HK-2 (cell line): ENCODE measurements around the gene MYO1E.
"Not testable (repeated sequence)": the region's sequence is repeated elsewhere in the genome, so short reads cannot be mapped to it uniquely, and the experiment has no call there.

Experiments
- DNase-seq: peaks from one replicate; pipeline ENCODE4 v3.0.0-alpha.2; 2018; ENCODE audit not compliant: unreplicated experiment

The MYO1E gene

GRCh38 chr15:59292442-59293151 is 80.1 kb downstream of the MYO1E start:
- DNase-seq, result no peak

GRCh38 chr15:59291213-59291549 is 81.5 kb downstream of the MYO1E start:
- no peak for DNase-seq

- no peak for DNase-seq
Observed at GRCh38 chr15:59290295-59291212, 82.1 kb downstream of the MYO1E start.

DNA sequence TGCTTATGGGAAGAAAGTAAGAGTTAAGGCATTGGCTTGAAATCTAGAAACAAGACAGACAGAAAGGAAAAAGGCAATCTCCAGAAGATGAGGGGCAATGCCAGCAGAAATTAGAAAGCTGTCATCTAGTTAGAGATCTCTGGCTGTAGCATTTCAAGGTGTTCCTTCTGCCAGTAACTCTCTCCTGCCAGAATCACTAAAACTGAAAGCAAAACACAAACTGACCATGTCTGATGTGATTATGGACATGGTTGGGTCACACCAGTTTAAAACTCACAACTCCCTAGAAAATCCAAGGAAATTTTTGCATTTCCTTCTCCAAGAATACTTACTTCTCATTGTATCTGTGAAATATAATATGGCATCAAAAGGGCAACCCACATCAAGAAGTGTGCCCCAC is 83.1 kb downstream of the MYO1E start:
- DNase-seq, result no peak

DNA sequence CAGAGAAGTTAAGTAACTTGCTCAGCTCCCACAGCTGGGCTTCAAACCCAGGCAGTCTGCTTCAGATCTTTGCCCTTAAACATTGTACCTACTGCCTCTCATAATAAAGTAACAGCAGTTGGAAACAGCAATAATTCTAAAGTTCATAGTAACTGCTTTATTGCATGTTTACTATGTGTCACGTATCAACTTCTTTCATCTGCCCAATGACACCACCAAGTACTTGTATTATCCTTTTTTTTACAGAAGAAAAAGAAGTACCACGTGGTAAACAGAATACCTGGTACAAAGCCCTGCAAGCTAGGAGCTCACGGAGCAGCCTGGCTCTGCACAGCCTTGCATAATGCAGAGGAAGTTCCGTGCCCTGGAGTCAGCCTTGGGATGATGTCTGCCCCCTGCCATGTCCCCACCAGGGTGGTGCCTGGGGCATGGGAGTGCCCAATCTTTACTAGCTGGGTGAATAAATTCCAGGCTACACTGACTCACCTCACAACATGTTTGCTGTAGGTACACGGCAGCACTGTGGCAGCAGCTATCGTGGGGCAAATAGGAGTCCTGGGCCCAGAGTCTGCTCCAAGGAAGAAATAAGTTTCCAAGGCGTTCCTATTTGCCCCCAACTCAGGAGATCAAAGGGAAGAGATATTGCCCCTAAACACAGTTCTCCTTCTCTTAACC is 88.8 kb downstream of the MYO1E start:
- no peak for DNase-seq

DNA sequence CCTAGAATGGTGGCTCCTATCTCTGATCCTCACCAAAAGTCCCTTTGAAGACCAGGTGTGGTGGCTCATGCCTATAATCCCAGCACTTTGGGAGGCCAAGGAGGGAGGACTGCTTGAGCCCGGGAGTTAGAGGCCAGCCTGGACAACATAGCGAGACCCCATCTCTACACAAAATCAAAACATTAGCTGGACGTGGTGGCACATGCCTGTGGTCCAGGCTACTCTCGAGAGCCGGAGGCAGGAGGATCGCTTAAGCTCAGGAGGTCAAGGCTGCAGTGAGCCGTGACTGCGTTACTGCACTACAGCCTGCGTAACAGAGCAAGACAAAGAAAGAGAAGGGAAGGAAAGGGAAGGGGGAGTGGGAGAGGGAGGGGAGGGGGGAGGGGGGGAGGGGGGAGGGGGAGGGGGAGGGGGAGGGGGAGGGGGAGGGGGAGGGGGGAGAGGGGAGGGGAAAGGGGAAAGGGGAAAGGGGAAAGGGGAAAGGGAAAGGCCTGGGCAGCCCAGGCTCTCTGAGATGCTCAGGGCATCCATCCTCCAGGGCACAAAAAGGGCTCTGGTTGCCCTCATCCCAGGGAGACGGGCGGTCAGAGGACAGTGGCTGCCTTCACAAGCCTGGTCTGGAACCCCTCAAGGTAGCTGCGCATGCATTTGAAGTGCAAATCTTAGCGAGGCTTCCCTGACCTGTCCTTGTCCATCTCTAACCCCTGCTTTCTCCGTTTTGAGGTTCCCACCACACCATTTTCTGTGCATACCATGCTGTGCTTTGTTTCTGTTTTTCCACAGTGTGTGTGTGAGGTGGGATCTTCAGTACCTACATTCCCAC is 89.9 kb downstream of the MYO1E start:
- no peak for DNase-seq

- DNase-seq, result no peak
Observed at GRCh38 chr15:59281699-59282098, 91.0 kb downstream of the MYO1E start.

- DNase-seq, result no peak
Observed at GRCh38 chr15:59280855-59281254, 91.8 kb downstream of the MYO1E start.

GRCh38 chr15:59280292-59280691 is 92.4 kb downstream of the MYO1E start:
- DNase-seq, result not testable (repeated sequence)

DNA sequence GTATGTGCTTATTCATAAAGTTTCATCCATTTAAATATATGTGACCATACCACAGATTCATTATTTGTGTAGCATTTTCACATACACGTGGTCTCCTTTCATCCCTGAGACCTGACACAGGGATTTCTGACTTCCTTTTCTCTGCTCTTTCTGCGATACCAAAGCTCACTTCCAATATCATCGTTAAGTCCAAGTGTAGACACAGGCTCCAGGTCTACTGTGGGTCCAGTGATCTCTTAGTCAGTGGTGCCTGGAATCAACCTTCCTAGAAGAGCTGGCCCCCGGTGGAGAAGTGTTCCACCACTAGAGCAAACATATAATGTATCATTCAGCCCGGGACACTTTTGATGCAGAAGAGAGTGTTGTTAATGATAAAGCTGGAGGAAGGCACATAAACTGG is 93.6 kb downstream of the MYO1E start:
- no peak for DNase-seq

DNA sequence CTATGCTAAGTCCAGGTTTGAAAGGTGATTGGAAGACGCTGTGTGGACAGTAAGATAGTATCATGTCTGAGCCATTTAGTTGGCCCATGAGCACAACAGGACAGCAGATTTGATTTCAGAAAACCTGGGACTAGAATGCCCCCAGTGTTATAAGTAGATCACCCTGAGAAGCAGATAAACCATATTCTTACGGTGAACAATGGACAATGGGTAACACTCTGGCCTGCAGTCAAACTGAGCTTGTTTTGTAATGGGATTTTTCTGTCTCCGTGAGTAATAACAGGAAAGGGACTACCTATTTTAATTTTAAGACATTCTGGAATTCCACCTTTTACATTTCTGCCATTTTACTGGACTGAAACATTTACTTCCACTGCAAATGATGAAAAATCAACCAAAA is 94.6 kb downstream of the MYO1E start:
- no peak for DNase-seq

GRCh38 chr15:59276225-59277178 is 96.2 kb downstream of the MYO1E start:
- no peak for DNase-seq

- no peak for DNase-seq
Observed at GRCh38 chr15:59274126-59274970, 98.3 kb downstream of the MYO1E start.

DNA sequence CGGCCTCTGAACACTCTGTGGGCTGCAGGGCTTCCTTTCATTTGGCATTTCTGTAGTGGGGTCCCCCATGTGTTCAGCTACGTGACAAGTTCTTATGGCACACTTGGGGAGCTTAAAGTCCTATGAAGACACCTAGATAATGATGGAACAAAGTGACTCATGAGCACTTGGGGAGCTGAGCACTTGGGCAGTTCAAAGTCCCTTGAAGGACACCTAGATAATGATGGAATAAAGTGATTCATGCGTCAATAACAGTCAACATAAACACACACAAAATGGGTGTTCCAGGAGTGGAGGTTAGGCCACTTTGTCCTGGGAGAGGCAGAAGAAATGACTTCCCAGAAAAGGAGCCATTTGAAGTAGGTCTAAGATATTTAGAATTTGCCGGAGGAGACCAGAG is 99.4 kb downstream of the MYO1E start:
- DNase-seq, result no peak

- no peak for DNase-seq
Observed at GRCh38 chr15:59271595-59272201, 101.0 kb downstream of the MYO1E start.

- DNase-seq, result no peak
Observed at GRCh38 chr15:59268852-59269407, 103.7 kb downstream of the MYO1E start.

GRCh38 chr15:59268168-59268851 is 104.4 kb downstream of the MYO1E start:
- no peak for DNase-seq

DNA sequence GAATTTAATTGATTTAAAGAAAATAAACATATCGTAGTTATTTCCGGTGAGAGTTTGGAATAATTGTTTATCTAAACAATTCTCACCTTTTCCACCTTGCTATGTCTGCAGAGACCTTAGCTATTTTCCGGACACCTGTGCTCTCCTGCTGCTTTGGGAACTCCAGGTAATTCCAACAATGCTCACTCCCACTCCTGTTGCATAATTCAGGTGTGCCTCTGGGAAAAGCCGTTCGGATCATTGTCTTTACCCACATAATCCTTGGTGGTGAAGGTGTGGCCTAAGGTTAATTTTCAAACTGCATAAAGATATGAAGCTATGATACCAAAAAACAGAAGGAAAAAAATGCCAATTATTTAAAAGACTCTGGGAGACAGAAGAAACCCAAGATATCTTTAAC is 106.6 kb downstream of the MYO1E start:
- DNase-seq, result no peak
